GM20431 (cell line): ENCODE measurements around the gene TMEM203.

Experiments used
- in situ Hi-C: fragments of 300-500 bp; cut with MseI, MboI; formaldehyde crosslinking; loops from one replicate; pipeline ENCODE4 v1.15.0; 2020; ENCODE audit warnings: low sequenced_read_pairs; ENCODE audit not compliant: unreplicated experiment

TMEM203 gene

GRCh38 chr9:137221095-137221505 is 15.7 kb upstream of the TMEM203 start:
- in situ Hi-C loops = loop anchor here (10.0 kb wide), 1 partner anchor 96 kb away; no protein-coding TSS in a partner anchor

GRCh38 chr9:137220317-137221094 is 15.1 kb upstream of the TMEM203 start:
- in situ Hi-C loops = loop anchor here (10.0 kb wide), 1 partner anchor 96 kb away; no protein-coding TSS in a partner anchor

GRCh38 chr9:137219757-137220316 is 14.4 kb upstream of the TMEM203 start:
- in situ Hi-C loops = loop anchor here (10.0 kb wide), 1 partner anchor 95 kb away; no protein-coding TSS in a partner anchor

DNA sequence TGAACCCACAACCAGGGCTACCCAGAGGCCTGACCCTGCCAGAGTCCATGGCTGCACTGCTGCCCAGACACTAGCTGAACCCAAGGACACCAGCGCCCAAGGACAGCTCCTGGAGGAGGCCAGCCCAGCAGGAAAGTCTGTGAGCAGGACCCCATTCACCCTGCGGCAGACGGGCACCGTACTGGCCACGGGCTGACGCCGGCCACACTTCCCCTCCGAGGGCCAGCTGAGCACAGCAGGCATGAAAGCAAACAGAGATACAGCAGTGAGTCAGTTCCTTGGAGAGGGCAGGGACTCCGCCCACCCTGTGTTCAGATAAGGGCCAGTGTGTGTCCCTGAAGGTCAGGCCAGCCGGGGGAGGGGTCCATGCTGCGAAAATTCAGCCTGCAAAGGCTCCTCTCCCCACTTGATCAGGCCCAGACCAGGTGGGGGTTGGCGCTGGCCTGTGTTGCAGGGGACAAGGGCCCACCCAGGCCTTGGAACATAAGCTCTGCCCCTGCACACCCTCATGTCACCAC is 13.4 kb upstream of the TMEM203 start:
- in situ Hi-C loops = no loop called here

GRCh38 chr9:137218212-137218753 is 12.8 kb upstream of the TMEM203 start:
- in situ Hi-C loops = no loop called here

DNA sequence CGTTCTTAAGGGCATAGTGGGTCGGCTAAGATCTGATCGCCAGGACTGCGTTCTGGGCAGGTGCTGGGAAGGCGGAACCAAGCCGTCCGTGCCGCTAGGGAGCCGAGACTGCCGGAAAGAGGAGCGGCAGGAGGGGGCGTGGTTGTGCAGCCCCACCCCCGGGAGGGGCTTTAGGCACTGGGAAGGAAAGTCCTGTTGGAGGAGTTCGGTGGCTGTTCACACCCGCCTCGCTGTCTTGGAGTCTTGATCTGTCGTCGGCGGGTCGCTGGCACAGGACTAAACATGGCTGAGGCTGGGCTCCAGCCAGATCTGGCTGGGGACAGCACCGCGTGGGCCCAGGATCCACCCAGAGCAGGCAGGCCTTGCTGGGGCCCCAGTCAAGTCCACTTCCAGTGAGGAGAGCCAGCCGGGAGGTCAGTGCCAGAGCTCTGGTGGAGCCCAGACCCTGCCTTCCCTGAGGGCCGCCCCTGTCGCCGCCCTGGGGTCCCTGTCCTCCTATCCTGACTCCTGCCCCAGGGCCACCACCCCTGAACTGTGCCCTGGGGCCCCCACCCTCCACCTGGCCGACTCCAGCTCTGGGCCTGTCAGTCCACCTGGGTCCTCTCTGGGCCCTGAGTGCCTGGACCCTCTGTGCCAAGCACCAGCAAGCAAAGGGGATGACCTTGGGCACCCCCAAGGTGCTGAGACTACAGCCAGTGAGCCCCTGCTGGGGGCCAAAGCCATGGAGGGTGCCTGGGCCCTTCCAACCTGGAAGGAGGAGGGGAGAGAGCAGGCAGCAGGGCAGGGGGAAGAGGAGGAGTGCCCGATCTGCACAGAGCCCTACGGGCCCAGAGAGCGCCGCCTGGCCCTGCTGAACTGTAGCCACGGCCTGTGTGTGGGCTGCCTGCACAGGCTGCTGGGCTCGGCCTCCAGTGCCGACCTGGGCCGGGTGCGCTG is 12.1 kb upstream of the TMEM203 start:
- in situ Hi-C loops = no loop called here

DNA sequence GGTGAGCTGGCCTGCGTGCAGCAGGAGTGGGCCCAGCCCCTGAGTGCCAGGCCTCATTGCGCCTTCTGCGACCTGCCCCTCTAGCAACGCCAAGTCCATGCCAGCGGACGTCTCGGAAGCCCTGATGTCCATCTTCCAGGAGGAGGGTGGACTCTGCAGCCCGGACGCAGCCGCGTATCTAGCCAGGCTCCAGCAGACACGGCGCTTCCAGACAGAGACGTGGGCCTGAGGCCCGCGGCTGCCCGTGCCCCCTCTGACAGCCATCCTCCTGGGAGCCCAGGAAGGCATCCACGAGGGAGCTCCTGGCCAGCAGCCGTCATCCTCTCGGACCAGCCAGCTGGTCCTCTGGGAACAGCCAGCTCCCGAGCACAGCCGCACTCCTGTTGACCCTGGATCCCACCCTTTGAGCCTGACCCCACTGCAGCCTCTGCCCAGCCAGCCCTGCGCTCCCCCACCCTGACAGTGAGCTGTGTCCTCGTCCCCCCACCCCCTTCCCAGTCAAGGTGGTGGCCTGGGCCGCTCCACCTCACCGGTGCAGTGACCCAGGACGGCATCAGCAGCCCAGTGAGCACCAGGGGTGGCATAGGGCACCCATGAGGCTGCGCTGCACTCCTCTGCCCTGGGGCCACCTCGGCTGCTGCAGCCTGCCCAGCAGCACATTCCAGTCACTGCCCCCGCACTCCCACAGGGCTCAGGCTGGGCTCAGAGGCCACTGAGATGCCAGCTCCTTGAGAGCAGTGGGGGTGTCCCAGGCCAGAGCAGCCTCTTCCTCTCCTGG is 10.9 kb upstream of the TMEM203 start:
- in situ Hi-C loops = no loop called here

- in situ Hi-C loops = no loop called here
Observed at GRCh38 chr9:137215196-137215986, 9.9 kb upstream of the TMEM203 start.

DNA sequence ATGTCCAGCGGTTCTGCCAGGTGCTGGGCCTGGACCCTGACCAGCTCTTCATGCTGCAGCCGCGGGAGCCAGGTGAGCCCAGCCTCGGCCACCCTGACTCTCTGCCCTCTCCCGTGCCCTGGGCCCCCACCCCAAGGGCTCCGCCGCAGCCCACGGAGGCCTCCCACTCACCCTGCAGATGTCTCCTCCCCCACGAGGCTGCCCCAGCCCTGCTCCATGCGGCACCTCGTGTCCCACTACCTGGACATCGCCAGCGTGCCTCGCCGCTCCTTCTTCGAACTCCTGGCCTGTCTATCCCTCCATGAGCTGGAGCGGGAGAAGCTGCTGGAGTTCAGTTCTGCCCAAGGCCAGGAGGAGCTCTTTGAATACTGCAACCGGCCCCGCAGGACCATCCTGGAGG is 9.2 kb upstream of the TMEM203 start:
- in situ Hi-C loops = no loop called here

DNA sequence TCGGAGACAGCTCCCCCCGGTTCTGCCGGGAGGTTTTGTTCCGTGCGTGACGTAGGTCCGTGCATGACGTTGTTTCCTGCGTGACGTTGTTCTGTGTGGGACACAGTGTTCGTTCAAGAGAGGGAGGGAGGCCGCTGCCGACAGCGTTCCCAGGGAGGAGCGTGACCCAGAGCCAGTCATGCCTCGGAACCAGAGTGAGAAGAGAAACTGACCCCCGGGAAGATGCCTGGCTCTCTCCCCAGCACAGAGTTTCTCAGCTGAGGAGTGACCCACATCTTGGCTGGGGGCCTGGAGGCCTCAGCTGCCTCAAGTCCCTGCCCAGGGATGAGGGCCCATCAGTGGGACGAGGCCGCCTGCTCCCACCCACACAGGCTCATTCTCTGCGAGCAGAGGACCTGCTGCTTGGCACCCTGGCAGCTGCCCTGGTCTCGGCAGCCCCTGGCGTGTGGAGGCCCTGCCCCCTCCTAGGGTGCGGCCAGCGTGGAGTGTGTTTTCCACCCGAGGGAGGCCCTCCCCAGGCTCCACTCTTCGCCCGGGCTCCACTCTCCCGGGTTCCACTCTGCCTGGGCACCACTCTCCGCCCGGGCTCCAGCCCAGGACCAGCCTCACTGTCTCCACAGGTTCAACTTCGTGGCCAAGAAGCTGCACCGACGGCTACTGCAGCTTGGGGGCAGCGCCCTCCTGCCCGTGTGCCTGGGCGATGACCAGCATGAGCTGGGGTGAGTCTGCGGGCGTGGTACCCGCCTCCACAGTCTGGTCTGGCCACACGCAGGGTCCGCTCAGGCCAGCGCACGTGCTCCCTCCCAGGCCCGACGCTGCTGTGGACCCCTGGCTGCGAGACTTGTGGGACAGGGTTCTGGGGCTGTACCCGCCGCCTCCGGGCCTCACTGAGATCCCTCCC is 8.0 kb upstream of the TMEM203 start:
- in situ Hi-C loops = no loop called here

DNA sequence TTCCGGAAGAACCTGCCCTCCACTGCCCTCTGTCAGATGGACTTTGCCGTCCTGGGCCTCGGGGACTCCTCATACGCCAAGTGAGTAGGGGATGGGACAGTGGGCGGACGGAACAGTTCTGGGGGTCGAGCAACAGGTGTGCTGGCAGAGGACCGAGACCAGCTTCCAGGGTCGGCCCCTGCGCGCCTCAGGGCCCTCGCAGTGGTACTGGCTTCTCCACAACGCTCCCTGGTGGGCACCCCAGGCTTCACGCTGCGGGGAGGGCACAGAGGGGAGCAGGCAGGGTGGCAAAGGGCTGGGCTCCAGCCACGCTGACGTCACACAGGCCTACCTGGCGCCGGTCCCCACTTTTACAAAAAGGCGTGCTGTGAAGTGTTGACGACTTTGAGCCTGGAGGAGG is 7.1 kb upstream of the TMEM203 start:
- in situ Hi-C loops = no loop called here

- in situ Hi-C loops = no loop called here
Observed at GRCh38 chr9:137211532-137211931, 6.1 kb upstream of the TMEM203 start.

GRCh38 chr9:137206602-137207001 is 1.2 kb upstream of the TMEM203 start:
- in situ Hi-C loops = no loop called here

GRCh38 chr9:137204731-137205125 is 720 bp downstream of the TMEM203 start:
- in situ Hi-C loops = no loop called here

- in situ Hi-C loops = no loop called here
Observed at GRCh38 chr9:137202966-137203365, 2.5 kb downstream of the TMEM203 start.

DNA sequence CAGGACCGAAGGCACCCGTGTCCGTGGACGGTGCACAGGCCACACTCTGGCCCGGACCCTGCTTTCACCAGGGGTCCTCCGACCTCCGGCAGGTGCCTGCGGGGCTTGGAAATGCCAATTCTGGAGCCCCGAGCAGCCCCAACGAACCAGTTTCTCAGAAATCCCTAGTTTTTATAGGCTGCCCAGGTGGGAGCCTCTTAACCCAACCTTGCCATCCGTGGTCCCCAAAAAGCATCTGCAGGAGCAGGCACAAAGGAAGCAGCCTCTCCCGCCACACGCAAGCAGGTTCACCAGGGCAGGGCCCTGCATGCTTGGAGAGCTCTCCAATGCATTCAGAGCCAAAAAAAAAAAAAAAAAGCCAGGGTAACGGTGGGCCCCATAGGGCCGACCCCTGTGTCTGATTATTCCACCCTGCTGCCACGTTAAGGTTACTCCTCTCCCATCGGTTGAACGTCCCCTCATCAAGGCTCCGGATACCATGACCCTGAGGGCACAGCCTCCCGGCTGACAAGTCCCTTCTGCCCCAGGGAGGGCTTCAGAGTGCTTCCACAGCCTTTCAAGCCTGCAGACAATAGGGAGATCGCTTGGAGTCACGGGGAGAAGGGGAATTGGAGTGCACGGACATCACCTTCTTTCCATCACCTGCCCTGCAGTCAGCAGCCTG is 4.1 kb downstream of the TMEM203 start:
- in situ Hi-C loops = no loop called here
